ENCODE results near the gene AK4.

DNA sequence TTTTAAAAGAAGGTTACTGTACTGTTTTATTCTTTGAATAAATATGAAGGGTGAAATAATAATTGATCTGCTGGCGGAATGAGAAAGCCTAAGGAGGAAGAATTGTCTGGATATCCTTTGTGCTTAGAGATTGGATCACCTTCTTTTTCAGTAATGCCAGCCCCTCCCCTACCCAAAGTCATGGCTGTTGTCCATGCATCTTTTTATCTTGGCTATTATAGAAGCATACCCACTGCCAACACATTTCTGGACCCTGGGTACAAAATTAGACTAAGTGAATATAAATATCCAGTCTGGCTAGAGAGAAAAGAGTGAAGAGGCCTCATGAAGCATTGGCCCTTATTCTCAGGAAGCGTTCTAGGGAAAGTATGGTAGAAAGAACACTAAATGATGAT is 28.1 kb downstream of the AK4 start:
- TF ChIP-seq, protein P1, sequence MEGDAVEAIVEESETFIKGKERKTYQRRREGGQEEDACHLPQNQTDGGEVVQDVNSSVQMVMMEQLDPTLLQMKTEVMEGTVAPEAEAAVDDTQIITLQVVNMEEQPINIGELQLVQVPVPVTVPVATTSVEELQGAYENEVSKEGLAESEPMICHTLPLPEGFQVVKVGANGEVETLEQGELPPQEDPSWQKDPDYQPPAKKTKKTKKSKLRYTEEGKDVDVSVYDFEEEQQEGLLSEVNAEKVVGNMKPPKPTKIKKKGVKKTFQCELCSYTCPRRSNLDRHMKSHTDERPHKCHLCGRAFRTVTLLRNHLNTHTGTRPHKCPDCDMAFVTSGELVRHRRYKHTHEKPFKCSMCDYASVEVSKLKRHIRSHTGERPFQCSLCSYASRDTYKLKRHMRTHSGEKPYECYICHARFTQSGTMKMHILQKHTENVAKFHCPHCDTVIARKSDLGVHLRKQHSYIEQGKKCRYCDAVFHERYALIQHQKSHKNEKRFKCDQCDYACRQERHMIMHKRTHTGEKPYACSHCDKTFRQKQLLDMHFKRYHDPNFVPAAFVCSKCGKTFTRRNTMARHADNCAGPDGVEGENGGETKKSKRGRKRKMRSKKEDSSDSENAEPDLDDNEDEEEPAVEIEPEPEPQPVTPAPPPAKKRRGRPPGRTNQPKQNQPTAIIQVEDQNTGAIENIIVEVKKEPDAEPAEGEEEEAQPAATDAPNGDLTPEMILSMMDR (IDR thresholded peaks at IDR 0.05; ENCODE audit: insufficient read depth, low read length, poor library complexity, severe bottlenecking), result no peak
- TF ChIP-seq EZH2phosphoT487 (conservative IDR thresholded peaks at IDR 0.05; ENCODE audit: low read length), result no peak

All from SU-DHL-6 (cell line).